Lower lobe of right lung (tissue), 2 donors: Measurements from ENCODE around the gene JRKL. TPM values are rescaled to one million over a fixed set of nuclear protein-coding genes. Genes with fewer than 3 reads are reported as not detected.
"Not testable (repeated sequence)": the region's sequence is repeated elsewhere in the genome, so short reads cannot be mapped to it uniquely, and the experiment has no call there.

ENCODE experiments used
- ATAC-seq, 2 donors: fragments of 200-7000 bp; cut with Tn5 transposase; one replicate each; pipeline ENCODE4 v1.9.1; 2020 to 2022; ENCODE audit warnings: mild to moderate bottlenecking in 2 of 2, moderate library complexity in 2 of 2
- DNase-seq: peaks from one replicate; pipeline ENCODE4 v3.0.0-alpha.2; 2020
- H3K27ac ChIP-seq: fragments of 200-600 bp; one replicate; pipeline ENCODE4 v1.8.0; 2022
- H3K27me3 ChIP-seq: fragments of 200-600 bp; one replicate; pipeline ENCODE4 v1.8.0; 2022; ENCODE audit warnings: low read depth
- H3K36me3 ChIP-seq: fragments of 200-600 bp; one replicate; pipeline ENCODE4 v1.8.0; 2022; ENCODE audit warnings: mild to moderate bottlenecking
- H3K4me1 ChIP-seq: fragments of 200-600 bp; one replicate; pipeline ENCODE4 v1.8.0; 2022
- H3K4me3 ChIP-seq: fragments of 200-600 bp; one replicate; pipeline ENCODE4 v1.8.0; 2022; ENCODE audit warnings: mild to moderate bottlenecking
- H3K9me3 ChIP-seq: fragments of 200-600 bp; one replicate; pipeline ENCODE4 v1.8.0; 2022
- intact Hi-C: fragments of 100-400 bp; cut with DNase I; formaldehyde crosslinking; loops from one replicate; pipeline ENCODE4 v1.11.0; 2022
- microRNA-seq: library from miRNA; unstranded; fragments of <30 nt; microRNA quantifications from one replicate; pipeline ENCODE4 v1.2.0, GENCODE V29; 2020; ENCODE audit warnings: borderline number of aligned reads
- total RNA-seq: library from RNA; stranded (reverse); fragmentation: NEBNext Ultra II Directional; extraction: Animal tissue kit (Norgen Biotek cat#: 25700); gene quantifications from one replicate; pipeline ENCODE4 v1.2.1, GENCODE V29; 2021
- TF ChIP-seq, protein P1 (sequence below): fragments of 200-600 bp; IDR thresholded peaks from one replicate; pipeline ENCODE4 v1.8.0; 2022; ENCODE audit warnings: antibody characterized with exemption, mild to moderate bottlenecking
- donor health status: DM: no; HTN: yes; CAD: no; lungs with severe emphysema.

The JRKL gene
- total RNA-seq, 1 donor from 2014 or later: 11.0 TPM

DNA sequence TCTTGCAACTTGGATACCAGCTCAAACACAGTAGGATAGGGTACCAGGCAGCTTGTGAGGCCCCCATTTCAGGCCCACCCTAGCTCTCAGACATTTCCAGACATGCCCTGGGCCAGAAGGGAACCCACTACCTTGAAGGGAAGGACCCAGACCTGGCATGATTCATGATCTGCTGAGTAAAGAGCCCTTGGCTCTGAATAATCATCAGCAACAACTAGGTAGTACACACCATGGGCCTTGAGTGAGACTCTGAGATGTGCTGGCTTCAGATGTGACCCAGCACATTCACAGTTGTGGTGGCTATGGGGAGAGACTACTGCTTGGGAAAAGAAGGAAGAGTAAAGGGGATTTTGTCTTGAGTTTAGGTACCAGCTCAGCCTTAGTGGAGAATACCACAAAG is 23.6 kb downstream of the JRKL start:
- DNase-seq (no peak), ATAC-seq (no peak)
- Histone ChIP-seq H3K4me3 (no peak overlapping the region), H3K36me3 (no peaks in the 10 kb centered on the region), H3K4me1 (no peaks in the 10 kb centered on the region), H3K27ac (no peak overlapping the region), H3K27me3 (no peaks in the 10 kb centered on the region), H3K9me3 (no peaks in the 10 kb centered on the region)
- intact Hi-C loops: no loop called here
- TF ChIP-seq, protein P1, sequence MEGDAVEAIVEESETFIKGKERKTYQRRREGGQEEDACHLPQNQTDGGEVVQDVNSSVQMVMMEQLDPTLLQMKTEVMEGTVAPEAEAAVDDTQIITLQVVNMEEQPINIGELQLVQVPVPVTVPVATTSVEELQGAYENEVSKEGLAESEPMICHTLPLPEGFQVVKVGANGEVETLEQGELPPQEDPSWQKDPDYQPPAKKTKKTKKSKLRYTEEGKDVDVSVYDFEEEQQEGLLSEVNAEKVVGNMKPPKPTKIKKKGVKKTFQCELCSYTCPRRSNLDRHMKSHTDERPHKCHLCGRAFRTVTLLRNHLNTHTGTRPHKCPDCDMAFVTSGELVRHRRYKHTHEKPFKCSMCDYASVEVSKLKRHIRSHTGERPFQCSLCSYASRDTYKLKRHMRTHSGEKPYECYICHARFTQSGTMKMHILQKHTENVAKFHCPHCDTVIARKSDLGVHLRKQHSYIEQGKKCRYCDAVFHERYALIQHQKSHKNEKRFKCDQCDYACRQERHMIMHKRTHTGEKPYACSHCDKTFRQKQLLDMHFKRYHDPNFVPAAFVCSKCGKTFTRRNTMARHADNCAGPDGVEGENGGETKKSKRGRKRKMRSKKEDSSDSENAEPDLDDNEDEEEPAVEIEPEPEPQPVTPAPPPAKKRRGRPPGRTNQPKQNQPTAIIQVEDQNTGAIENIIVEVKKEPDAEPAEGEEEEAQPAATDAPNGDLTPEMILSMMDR: no peak

DNA sequence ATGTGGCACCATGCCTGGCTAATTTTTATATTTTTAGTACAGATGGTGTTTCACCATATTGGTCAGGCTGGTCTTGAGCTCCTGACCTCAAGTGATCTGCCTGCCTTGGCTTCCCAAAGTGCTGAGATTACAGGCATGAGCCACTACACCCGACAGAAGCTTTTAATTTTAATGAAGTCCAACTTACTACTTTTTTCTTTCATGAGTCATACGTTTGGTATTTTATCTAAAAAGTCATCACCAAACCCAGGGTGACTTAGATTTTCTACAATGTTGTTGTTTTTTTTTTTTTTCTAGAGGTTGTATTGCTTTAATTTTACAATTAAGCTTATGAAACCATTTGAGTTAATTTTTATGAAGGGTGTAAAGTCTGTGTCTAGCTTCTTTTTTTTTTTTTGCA is 34.9 kb downstream of the JRKL start:
- DNase-seq (no peak), ATAC-seq (no peak)
- Histone ChIP-seq H3K27me3 (no peaks in the 10 kb centered on the region), H3K4me3 (no peak overlapping the region), H3K27ac (no peak overlapping the region), H3K9me3 (no peaks in the 10 kb centered on the region), H3K4me1 (no peaks in the 10 kb centered on the region), H3K36me3 (no peaks in the 10 kb centered on the region)
- TF ChIP-seq, protein P1: no peak
- intact Hi-C loops: no loop called here

DNA sequence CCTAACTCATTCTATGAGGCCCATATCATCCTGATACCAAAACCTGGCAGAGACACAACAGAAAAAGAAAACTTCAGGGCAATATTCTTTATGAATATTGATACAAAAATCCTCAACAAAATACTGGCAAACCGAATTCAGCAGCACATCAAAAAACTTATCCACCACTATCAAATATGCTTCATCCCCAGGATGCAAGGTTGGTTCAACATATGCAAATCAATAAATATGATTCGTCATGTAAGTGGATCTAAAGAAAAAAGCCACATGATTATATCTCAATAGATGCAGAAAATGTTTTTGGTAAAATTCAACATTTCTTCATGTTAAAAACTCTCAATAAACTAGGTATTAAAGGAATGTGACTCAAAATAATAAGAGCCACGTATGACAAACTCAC is 40.9 kb downstream of the JRKL start:
- TF ChIP-seq, protein P1: no peak
- Histone ChIP-seq H3K4me1 (no peaks in the 10 kb centered on the region), H3K4me3 (no peak overlapping the region), H3K36me3 (no peaks in the 10 kb centered on the region), H3K27me3 (no peaks in the 10 kb centered on the region), H3K9me3 (peaks cover 5% of the 10 kb centered on the region), H3K27ac (no peak overlapping the region)
- DNase-seq: no peak
- intact Hi-C loops: no loop called here
- ATAC-seq: no peak

DNA sequence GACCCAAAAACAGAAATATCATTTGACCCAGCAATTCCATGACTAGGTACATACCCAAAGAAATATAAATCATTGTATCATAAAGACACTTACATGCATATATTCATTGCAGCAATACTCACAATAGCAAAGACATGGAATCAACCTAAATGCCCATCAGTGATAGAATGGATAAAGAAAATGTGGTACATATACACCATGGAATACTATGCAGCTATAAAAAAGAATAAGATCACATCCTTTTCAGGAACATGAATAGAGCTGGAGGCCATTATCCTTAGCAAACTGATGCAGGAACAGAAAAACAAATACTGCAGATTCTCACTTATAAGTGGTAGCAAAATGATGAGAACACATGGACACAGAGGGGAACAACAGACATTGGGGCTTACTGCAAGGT is 42.8 kb downstream of the JRKL start:
- intact Hi-C loops, H3K4me1 ChIP-seq, H3K36me3 ChIP-seq, H3K9me3 ChIP-seq, H3K27me3 ChIP-seq, ATAC-seq, H3K27ac ChIP-seq, DNase-seq, H3K4me3 ChIP-seq: not testable (repeated sequence)

Small RNA genes lying within 50 kb of the gene (microRNA-seq; reads per million reads assigned to microRNA genes)
- not detected for gene MIR1260B

Other genes starting within 250 kb of the JRKL start
- 31.5 TPM for gene MAML2, start 46.8 kb upstream of the JRKL start, total RNA-seq
- gene CCDC82, start 101 bp upstream of the JRKL start, total RNA-seq: 27.1 TPM